ENCODE results near the gene MXD1. TPM values are rescaled to one million over a fixed set of nuclear protein-coding genes. Genes with fewer than 3 reads are reported as not detected.

MXD1 gene
- total RNA-seq, 1 donor = 13.1 TPM

- H3K4me3 ChIP-seq (ENCODE audit: low read depth, low read length) = no peak overlapping the region
- no peak for DNase-seq (ENCODE audit: low read depth)
- TF ChIP-seq, protein P1, sequence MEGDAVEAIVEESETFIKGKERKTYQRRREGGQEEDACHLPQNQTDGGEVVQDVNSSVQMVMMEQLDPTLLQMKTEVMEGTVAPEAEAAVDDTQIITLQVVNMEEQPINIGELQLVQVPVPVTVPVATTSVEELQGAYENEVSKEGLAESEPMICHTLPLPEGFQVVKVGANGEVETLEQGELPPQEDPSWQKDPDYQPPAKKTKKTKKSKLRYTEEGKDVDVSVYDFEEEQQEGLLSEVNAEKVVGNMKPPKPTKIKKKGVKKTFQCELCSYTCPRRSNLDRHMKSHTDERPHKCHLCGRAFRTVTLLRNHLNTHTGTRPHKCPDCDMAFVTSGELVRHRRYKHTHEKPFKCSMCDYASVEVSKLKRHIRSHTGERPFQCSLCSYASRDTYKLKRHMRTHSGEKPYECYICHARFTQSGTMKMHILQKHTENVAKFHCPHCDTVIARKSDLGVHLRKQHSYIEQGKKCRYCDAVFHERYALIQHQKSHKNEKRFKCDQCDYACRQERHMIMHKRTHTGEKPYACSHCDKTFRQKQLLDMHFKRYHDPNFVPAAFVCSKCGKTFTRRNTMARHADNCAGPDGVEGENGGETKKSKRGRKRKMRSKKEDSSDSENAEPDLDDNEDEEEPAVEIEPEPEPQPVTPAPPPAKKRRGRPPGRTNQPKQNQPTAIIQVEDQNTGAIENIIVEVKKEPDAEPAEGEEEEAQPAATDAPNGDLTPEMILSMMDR (IDR thresholded peaks at IDR 0.05; ENCODE audit: insufficient read depth, low read length) = no peak
These were observed 71.8 kb downstream of the MXD1 start for GRCh38 chr2:69986691-69987090.

GRCh38 chr2:69988086-69988635 lies 73.3 kb downstream of the MXD1 start:
- H3K4me3 ChIP-seq (ENCODE audit: low read depth, low read length) = no peak overlapping the region
- DNase-seq (ENCODE audit: low read depth) = no peak
- TF ChIP-seq, protein P1 (IDR thresholded peaks at IDR 0.05; ENCODE audit: insufficient read depth, low read length) = no peak

- H3K4me3 ChIP-seq (ENCODE audit: low read depth, low read length) = no peak overlapping the region
- TF ChIP-seq, protein P1 (IDR thresholded peaks at IDR 0.05; ENCODE audit: insufficient read depth, low read length) = no peak
- DNase-seq (ENCODE audit: low read depth) = no peak
These were observed 74.1 kb downstream of the MXD1 start for GRCh38 chr2:69989009-69989408.

DNA sequence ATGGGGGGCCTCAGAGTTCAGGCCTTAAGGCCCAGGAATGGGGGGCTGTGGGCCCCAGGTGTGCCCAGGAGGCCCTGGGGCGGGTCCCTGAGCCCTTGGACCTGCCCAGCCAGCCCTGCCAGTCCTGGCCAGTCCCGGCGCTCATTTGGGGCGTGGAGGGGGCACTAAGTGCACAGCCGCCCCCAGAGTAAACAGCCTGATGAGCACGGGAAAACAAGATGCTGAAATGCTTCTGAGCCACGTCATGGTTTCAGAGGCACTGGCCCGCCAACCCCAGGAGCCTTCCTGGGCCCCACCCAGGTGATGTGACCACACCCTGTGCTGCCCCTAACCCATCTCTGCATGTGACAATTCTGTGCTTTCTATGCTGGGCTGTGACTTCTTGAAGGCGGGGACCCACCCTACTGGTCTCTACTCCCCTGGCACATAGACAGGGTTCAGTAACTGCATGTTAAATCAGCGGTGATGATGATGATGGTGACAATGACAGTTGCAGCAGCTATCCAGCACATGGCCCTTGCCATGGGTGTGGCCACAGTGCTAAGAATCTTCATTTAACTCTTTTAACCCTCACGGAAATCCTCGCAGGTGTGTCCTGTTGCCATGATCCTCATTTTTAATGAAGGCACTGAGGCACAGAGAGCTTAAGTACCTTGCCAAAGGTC lies 74.7 kb downstream of the MXD1 start:
- H3K4me3 ChIP-seq (ENCODE audit: low read depth, low read length) = no peak overlapping the region
- DNase-seq (ENCODE audit: low read depth) = no peak
- TF ChIP-seq, protein P1 (IDR thresholded peaks at IDR 0.05; ENCODE audit: insufficient read depth, low read length) = no peak

Small RNA genes within 50 kb of the gene (small RNA-seq; reads per million reads assigned to genes)
- not detected for gene RPL23AP92

Other genes with a start within 250 kb of the MXD1 start
- 36.9 and 101 TPM in 2 replicates for gene ANXA4, start 173.0 kb upstream of the MXD1 start, total RNA-seq (ENCODE audit: low replicate concordance)
- 9.7 and 14.2 TPM in 2 replicates for gene GMCL1, start 85.4 kb upstream of the MXD1 start, total RNA-seq (ENCODE audit: low replicate concordance)
- 49.4 and 53.6 TPM in 2 replicates for gene SNRNP27, start 21.2 kb upstream of the MXD1 start, total RNA-seq (ENCODE audit: low replicate concordance)
- gene ASPRV1, start 46.5 kb downstream of the MXD1 start, total RNA-seq (ENCODE audit: low replicate concordance) = 0.54 TPM in 1 of 2 replicates, not detected in the other
- gene PCBP1, start 172.4 kb downstream of the MXD1 start, total RNA-seq (ENCODE audit: low replicate concordance) = 13.0 and 68.5 TPM in 2 replicates